GM19324 (cell line): Measurements from ENCODE around the gene ITCH.
A peak's percentile ranks its signal among the peaks of the same experiment; 100 is the strongest.
"Not testable (repeated sequence)": the region's sequence is repeated elsewhere in the genome, so short reads cannot be mapped to it uniquely, and the experiment has no call there.

Experiments
- ATAC-seq: cut with Tn5 transposase; IDR thresholded peaks from one replicate; pipeline ENCODE4 v1.9.1; 2021; ENCODE audit warnings: mild to moderate bottlenecking, moderate library complexity; ENCODE audit not compliant: unreplicated experiment, low FRiP score

The ITCH gene

GRCh38 chr20:34410336-34410735 is 47.3 kb downstream of the ITCH start:
- no peak for ATAC-seq

- ATAC-seq = no peak
Measured at GRCh38 chr20:34412453-34412852, 49.4 kb downstream of the ITCH start.

- not testable (repeated sequence) for ATAC-seq
Measured at GRCh38 chr20:34414525-34414924, 51.5 kb downstream of the ITCH start.

- ATAC-seq = peak; percentile 51
Measured at GRCh38 chr20:34415079-34415478, 52.0 kb downstream of the ITCH start.

GRCh38 chr20:34420146-34420545 is 57.1 kb downstream of the ITCH start:
- no peak for ATAC-seq

- ATAC-seq = no peak
Measured at GRCh38 chr20:34420975-34421374, 57.9 kb downstream of the ITCH start.

- no peak for ATAC-seq
Measured at GRCh38 chr20:34421766-34422466, 58.8 kb downstream of the ITCH start.

- not testable (repeated sequence) for ATAC-seq
Measured at GRCh38 chr20:34425032-34425690, 62.1 kb downstream of the ITCH start.

- ATAC-seq = no peak
Measured at GRCh38 chr20:34426026-34426425, 63.0 kb downstream of the ITCH start.

- ATAC-seq = no peak
Measured at GRCh38 chr20:34427331-34427730, 64.3 kb downstream of the ITCH start.

GRCh38 chr20:34427784-34428183 is 64.7 kb downstream of the ITCH start:
- no peak for ATAC-seq

GRCh38 chr20:34431168-34431567 is 68.1 kb downstream of the ITCH start:
- ATAC-seq = no peak

GRCh38 chr20:34432663-34433062 is 69.6 kb downstream of the ITCH start:
- ATAC-seq = not testable (repeated sequence)

GRCh38 chr20:34433391-34433790 is 70.3 kb downstream of the ITCH start:
- no peak for ATAC-seq

GRCh38 chr20:34435589-34435988 is 72.5 kb downstream of the ITCH start:
- no peak for ATAC-seq

GRCh38 chr20:34437330-34437986 is 74.4 kb downstream of the ITCH start:
- no peak for ATAC-seq

- ATAC-seq = no peak
Measured at GRCh38 chr20:34439168-34439567, 76.1 kb downstream of the ITCH start.

GRCh38 chr20:34441423-34441822 is 78.3 kb downstream of the ITCH start:
- not testable (repeated sequence) for ATAC-seq

- ATAC-seq = no peak
Measured at GRCh38 chr20:34443546-34443945, 80.5 kb downstream of the ITCH start.

GRCh38 chr20:34445177-34446065 is 82.3 kb downstream of the ITCH start:
- ATAC-seq = no peak

- no peak for ATAC-seq
Measured at GRCh38 chr20:34448517-34448916, 85.4 kb downstream of the ITCH start.
